Activated CD4-positive, alpha-beta T cell treated with anti-CD3 and anti-CD28 coated beads, Interleukin-2, amount 50 U/mL, for 16 hours (primary cell): ENCODE measurements around the gene TUT4.

Source experiments
- DNase-seq: peaks from one replicate; pipeline ENCODE4 v3.0.0-alpha.2; 2020

Gene TUT4

GRCh38 chr1:52463891-52464290 is 89.0 kb downstream of the TUT4 start:
- DNase-seq = no peak

- no peak for DNase-seq
Measured at GRCh38 chr1:52461821-52462220, 91.1 kb downstream of the TUT4 start.

- DNase-seq = no peak
Measured at GRCh38 chr1:52460694-52461093, 92.2 kb downstream of the TUT4 start.

DNA sequence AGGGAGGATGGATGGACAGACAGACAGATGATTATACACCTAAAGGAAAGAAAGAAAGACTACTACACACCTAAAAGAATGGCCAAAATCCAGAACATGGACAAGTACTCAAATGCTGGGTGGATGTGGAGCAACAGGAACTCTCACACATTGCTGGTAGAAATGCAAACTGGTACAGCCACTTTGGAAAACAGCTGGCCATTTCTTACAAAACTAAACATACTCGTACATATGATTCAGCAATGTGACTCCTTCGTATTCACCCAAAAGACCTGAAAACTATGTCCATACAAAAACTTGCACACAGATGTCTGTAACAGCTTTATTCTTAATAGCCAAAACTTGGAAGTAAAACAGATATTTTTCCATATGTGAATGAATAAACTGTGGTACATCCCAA is 97.2 kb downstream of the TUT4 start:
- DNase-seq = no peak

DNA sequence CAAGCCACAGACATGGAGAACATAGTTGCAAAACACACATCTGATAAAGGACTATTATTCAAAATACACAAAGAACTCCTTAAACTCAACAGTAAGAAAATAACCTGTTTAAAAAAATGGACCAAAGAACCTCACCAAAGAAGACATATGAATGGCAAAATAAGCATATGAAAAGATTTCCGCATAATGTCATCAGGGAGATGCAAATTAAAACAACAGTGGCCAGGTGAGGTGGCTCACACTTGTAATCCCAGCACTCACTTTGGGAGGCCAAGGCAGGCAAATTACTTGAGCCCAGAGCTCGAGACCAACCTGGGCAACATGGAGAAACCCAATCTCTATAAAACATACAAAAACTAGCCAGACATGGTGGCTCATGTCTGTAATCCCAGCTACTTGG is 98.1 kb downstream of the TUT4 start:
- DNase-seq = no peak

DNA sequence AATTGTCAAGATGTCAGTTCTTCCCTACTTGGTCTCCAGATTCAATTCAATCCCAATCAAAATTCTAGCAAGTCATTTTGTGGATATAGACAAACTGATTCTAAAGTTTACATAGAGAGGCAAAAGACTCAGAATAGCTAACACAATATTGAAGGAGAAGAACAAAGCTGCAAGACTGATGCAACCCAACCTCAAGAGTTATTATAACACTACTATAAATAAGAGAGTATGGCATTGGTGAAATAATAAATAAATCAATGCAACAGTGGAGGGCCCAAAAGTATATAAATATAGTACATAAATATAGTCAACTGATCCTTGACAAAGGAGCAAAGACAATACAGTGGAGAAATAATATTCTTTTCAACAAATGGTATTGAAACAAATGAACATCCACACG is 98.8 kb downstream of the TUT4 start:
- no peak for DNase-seq

DNA sequence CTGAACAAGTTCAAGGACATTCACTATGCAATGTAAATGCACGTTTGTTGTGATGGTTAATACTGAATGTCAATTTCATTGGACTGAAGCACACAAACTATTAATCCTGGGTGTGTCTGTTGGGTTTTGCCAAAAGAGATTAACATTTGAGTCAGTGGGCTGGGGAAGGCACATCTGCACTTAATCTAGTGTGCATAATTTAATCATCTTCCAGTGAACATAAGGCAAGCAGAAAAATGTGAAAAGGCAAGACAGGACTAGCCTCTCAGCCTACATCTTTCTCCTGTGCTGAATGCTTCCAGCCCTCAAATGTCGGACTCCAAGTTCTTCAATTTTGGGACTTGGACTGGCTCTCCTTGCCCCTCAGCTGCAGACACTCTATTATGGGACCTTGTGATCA is 108.4 kb downstream of the TUT4 start:
- DNase-seq = no peak

- DNase-seq = no peak
Measured at GRCh38 chr1:52439976-52440375, 112.9 kb downstream of the TUT4 start.

DNA sequence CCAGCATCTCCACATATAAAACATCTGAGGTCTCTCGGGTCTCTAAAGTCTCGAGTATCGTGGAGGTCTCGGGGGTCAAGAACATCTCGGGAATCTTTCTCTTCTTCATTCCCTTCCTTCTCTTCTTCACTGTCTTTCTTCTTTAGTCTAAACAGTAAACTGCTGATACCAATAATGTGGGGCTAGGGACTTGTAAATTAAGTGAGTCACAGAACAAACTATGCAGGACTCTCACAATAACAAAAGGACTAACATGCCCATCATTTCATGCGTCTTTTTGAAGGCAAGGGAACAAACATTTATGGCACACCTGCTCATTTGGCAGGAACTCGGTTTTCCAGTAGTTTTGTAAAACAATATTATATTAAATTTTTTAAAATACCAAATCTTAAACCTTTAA is 116.1 kb downstream of the TUT4 start:
- DNase-seq = no peak

DNA sequence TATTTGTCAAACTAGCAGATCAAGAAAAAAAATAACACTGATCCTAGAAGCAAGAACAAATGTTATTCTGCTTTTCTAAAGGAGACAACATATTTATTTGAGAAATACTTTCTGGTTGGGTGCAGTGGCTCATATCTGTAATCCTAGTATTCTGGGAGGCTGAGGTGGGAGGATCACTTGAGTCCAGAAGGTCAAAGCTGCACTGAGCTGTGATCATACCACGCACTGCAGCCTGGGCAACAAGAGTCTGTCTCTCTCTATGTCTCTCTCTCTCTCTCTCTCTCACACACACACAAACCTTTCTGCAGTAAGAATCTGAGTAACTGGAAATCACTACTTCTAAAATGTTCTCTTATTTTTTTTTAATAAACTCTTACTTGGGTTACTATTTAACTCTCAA is 117.2 kb downstream of the TUT4 start:
- DNase-seq = no peak

DNA sequence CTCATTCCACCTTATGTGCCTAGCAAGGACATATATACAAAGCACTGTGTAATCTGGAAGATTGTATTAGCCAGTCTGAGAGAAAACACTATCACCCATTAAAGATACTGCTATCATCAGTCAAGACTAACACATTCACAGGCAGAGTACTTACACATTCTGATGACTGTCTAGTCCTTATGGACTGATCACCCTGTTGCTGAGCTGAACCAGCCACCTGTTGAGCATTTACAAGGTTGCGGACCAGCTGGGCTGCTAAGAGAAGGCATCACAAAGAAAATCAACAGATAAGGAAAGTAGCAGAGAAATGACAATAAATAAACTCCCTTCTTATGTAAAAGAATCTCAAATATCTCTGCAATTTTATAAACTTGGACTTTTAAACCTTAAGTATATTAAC is 117.7 kb downstream of the TUT4 start:
- DNase-seq = no peak

- DNase-seq = no peak
Measured at GRCh38 chr1:52432807-52433206, 120.1 kb downstream of the TUT4 start.

DNA sequence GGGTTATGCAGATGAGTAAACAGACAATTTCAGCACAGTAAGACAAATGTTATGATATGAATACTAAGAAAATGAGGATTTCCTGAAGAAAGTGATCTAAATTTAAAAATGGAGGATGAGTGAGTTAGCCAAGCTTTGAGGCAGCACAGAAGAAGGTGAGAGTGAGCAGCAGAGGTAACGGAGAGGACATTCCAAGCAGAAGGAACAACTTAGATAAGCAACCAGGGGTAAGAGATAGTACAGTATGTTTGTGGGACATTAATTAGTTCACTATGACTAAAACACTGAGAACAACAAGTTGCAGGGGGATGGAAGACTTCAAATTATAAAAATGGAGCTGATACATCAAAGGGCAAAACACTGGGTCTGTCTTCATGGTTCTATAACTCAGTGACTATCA is 125.7 kb downstream of the TUT4 start:
- no peak for DNase-seq

GRCh38 chr1:52426371-52426770 is 126.5 kb downstream of the TUT4 start:
- DNase-seq = no peak

DNA sequence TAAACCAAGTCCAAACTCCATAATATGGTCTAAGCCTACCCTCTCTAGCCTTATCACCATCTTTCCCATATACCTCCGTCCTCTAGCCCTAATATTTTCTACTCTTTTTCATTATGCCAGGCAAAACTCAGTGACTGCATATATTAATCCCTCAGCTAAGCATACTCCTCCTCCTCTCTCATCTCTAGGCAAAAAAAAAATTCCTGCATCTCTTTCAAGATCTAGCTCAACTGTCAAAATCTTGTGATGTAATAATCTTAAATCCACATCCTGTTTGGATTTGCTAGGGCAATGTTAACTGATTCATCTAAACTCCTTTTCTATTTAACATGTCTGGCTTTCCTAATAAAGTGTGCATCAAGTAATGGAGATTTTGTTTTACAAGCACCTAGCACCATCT is 128.1 kb downstream of the TUT4 start:
- DNase-seq = no peak

GRCh38 chr1:52424231-52424636 is 128.7 kb downstream of the TUT4 start:
- peak; percentile 59 for DNase-seq

- DNase-seq = peak; percentile 76
Measured at GRCh38 chr1:52423771-52424170, 129.1 kb downstream of the TUT4 start.

- DNase-seq = no peak
Measured at GRCh38 chr1:52423055-52423454, 129.8 kb downstream of the TUT4 start.

DNA sequence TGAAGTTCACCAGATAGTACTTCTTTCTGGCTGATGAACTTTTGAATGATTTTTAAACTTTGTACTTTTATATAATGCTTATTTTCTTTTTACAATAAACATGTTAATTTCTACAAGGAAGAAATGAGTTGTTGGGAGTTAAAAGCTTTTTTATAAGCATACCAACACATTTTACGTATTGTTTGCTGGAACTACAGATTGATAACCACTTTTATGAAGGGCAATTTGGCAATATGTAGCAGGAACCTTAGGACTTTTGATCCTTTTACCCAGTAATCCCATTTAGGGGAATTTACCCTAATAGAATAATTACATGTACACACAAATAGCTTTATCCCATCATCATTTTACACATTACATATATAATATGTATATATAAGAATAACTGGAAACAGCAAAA is 132.2 kb downstream of the TUT4 start:
- DNase-seq = no peak

- DNase-seq = no peak
Measured at GRCh38 chr1:52416811-52417210, 136.1 kb downstream of the TUT4 start.

DNA sequence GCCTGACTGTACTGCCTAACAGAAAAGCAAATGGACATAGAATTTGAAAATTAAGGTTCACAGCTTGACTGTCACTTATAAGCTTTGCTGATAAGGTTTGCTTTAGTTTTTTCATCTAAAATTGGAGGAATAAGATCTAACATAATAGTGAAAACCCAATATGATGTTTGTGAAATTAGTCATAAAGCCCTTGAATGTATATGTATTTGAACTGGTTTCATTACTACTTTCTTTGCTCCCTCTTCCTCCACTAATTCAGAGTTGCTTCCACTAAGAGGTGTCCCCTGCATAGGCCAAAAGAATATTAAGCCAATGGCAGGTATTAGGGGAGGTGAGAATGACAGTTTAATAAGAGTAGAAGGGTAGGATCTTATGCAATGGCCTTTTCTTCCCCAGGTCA is 137.9 kb downstream of the TUT4 start:
- no peak for DNase-seq

DNA sequence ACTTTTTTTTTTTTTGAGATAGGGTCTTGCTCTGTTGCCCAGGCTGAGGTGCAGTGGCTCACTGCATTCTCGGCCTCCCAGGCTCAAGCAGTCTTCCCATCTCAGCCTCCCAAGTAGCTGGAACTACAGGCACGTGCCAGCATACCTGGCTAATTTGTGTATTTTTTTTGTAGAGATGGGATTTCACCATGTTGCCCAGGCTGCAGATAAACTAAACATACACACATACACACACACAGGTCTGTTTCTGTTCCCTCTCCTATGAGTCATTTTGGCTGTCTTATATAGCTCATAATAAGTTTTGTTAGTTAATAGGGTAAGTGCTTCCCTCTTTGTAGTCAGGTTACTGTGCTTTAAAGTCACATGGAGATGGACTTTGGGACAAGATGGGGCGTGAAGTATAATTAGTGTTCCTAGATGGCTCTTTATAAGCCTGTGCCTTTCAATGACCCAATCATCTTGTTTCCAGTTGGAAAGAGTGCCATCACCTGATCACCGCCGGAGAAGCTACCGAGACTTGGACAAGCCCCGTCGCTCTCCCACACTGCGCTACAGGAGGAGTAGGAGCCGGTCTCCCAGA is 139.4 kb downstream of the TUT4 start:
- no peak for DNase-seq

- no peak for DNase-seq
Measured at GRCh38 chr1:52404975-52405338, 147.9 kb downstream of the TUT4 start.

- DNase-seq = peak; percentile 98
Measured at GRCh38 chr1:52404116-52404974, 148.5 kb downstream of the TUT4 start, which contains the start of the genes ORC1 and PRPF38A. TSS of gene ORC1 (minus strand) at chr1:52404423. CDS start at chr1:52402223, 2,200 bp downstream. TSS of gene PRPF38A (plus strand) at chr1:52404602. CDS start at chr1:52404750, 148 bp downstream.
